HG02798 (cell line): ENCODE measurements around the gene BMERB1.
"Not testable (repeated sequence)": the region's sequence is repeated elsewhere in the genome, so short reads cannot be mapped to it uniquely, and the experiment has no call there.

ENCODE experiments used
- ATAC-seq: cut with Tn5 transposase; IDR thresholded peaks from one replicate; pipeline ENCODE4 v1.9.1; 2021; ENCODE audit warnings: mild to moderate bottlenecking; ENCODE audit not compliant: unreplicated experiment, poor library complexity

The BMERB1 gene

DNA sequence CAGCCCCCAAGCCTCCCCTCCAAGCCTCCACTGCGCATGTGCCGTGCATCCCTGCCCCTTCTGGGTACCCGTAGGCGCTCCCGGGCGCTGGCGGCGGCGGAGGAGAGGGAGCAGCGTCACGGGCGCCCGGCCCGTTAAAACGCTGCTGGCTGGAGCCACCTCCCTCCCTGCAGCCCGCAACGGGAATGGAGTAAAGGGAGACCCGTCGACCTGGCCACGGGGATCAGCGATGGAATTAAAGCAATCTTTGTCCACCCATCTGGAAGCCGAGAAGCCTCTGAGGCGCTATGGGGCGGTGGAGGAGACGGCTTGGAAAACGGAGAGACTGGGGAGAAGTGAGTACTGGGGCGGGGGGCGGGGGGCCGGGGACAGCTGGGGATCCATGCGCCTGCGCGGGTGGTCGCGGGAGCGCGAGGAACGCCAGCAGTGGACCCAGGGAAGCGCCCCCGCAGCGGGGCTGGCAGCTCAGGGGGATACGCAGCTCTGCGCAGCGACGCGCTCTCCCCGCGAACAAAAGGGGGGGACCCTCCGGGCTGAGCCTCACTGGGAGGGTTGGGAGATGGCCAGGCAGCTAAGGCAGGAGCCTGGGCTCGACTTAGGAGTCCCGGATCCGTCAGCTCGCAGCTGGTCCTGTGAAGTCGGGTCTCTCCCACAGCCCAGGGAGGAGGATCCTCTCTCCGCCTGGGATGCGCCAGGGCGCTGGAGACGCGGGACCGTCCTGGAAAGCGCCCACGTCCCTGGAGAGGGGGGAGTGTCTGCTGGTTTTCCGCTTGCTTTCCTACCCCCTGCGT, at the start of gene BMERB1:
BMERB1 (plus strand) TSS at position 164 of the 791 bp plus-strand sequence; CDS start at position 230, 66 bp downstream.
- no peak for ATAC-seq

DNA sequence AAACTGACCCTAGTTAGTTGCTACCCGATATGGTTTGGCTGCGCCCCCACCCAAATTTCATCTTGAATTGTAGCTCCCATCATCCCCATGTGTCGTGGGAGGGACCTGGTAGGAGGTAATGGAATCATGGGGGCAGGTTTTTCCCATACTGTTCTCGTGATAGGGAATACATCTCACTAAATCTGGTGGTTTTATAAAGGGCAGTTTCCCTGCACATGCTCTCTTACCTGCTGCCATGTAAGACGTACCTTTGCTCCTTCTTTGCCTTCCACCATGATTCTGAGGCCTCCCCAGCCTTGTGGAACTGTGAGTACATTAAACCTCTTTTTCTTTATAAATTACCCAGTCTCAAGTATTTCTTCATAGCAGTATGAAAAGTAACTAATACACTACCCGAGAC, 46.3 kb upstream of the BMERB1 start:
- ATAC-seq = not testable (repeated sequence)

DNA sequence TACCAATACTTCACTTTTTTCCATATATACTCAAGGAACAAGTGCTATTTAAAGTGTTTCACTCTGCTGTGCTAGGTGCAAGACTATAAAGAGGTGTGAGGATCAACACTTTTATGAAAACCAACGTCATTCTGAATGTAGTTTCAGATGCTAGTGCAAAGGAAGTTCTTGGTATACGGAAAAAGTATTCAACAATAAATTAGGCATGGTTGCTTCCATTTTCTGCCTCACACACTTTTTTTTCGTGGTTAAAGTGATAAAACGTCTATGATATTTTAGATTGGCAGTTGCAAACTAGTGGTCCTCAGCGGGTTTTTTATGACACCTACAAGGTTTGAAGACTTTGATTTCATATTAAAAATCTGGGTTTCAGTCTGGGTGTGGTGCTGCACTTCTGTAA, 44.5 kb upstream of the BMERB1 start:
- ATAC-seq = not testable (repeated sequence)

DNA sequence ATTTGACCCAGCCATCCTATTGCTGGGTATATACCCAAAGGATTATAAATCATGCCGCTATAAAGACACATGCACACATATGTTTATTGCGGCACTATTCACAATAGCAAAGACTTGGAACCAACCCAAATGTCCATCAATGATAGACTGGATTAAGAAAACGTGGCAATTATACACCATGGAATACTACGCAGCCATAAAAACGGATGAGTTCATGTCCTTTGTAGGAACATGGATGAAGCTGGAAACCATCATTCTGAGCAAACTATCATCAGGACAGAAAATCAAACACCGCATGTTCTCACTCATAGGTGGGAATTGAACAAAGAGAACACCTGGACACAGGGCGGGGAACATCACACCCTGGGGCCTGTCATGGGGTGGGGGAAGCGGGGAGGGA, 41.4 kb upstream of the BMERB1 start:
- ATAC-seq = not testable (repeated sequence)

DNA sequence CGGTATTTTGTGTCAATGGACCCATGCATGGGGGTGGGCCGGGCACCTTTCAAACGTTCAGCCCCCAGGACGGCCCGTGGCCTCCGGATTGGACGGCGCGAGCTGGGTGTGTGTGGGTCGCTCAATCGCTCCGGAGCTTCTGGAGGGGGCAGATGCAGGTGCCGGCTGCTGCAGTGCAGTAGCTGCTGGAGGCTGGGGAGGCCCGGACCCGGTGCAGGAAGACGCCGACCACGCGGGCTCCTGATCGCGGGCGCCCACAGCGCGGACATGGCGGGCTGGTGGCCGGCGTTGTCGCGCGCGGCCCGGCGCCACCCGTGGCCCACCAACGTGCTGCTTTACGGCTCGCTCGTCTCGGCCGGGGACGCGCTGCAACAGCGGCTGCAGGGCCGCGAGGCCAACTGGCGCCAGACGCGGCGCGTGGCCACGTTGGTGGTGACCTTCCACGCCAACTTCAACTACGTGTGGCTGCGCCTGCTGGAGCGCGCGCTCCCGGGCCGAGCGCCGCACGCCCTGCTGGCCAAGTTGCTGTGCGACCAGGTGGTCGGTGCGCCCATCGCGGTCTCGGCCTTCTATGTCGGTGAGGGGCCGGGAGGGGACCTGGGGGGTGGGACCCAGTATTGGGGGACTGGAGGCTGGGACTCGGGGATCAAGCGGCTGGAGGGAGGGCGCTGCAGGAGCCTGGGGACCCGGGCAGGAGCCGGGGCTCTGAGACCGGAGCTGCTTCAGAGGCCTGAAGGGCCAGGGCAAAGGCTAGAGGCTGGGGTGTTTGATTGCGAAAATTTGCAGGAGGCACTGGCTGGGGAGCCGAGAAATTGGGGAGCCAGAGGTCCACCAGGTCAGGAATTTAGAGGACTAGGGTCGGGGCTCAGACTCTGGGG, 38.5 kb upstream of the BMERB1 start, which contains the start of gene MPV17L:
MPV17L (plus strand) TSS at position 124 of the 878 bp plus-strand sequence; CDS start at position 268, 144 bp downstream.
- ATAC-seq = not testable (repeated sequence)

DNA sequence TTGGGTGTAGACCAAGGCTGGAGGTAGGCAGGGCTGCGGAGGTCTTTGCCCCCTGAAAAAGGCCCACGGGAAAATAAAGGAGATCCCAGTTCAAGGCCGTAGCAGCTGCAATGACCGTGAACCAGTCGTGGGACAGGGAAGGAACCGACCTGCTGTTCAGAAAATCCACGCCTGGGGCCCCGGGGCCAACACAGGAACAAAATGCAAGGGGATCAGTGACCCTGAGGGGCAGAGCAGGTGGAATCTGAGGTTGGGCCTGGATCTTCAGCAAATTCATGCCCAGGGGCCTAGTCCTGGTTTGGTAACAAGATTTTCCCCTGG, 37.9 kb upstream of the BMERB1 start:
- ATAC-seq = not testable (repeated sequence)

DNA sequence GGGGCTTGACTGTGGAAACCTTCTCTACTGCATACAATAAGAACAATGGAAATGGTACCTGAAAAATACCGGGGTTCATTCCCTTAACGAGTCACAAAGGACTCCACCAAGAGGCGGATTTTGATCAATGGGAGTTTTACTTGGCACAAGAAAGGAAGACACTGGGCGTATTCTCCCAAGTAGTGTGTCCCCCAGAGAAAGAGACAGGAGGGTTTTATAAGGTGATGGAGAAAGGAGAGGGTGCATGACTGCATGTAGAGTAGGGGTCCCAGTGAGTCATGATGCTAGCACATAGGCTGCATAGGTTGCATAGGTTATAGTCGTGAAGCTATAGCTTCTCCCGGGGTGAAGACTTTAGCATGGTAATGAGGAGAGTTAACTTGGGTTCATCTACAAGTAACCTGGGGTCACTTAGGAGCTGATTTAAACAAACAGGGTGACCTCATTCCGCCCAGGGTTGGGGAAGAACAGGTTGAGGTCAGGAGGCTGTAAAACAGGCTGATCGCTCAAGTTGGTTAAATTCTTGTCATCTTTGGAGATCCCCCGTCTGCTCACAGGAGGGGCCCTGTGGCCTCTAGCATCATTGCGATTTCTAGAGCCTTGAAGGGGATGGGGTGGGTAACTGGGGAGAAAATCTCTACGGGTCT, 37.3 kb upstream of the BMERB1 start:
- no peak for ATAC-seq

DNA sequence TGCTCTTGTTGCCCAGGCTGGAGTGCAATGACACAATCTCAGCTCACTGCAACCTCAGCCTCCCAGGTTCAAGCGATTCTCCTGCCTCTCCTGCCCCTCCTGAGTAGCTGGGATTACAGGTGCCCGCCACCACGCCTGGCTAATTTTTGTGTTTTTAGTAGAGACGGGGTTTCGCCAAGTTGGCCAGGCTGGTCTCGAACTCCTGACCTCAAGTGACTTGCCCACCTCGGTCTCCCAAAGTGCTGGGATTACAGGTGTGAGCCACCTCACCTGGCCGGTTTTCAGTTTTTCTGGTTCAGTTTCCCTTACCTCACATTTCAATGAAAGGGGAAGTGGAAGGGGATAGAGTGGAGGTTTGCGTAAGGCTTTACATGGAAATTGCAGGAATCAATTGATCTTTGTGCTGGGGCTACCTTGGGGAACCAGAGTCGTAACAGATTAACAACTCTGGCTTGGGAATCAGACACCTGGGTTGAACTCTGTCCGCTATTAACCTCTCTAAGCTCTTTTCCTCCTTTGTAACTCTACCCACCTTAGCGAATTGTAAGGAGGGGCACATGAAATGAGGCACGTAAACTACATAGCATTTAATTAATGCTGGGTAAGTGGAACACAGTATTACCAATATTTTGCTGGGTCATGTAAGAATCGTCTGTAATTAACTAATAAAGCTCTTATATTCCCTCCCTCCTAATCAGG, 35.6 kb upstream of the BMERB1 start:
- no peak for ATAC-seq

DNA sequence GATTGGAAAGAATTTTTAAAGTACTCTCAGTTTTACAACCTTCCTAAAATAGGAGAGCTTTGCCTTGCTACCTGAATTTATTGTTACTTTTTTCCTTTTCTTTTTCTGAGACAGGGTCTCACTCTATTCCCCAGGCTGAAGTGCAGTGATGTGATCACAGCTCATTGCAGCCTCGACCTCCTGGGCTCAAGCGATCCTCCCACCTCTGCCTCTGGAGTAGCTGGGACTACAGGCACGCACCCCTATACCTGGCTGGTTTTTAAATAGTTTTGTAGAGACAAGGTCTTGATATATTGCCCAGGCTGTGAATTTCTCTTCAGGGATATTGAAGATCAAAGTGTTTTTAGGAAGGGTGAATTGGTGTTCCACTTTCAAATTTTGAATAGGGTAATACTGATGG, 35.1 kb upstream of the BMERB1 start:
- ATAC-seq = no peak

DNA sequence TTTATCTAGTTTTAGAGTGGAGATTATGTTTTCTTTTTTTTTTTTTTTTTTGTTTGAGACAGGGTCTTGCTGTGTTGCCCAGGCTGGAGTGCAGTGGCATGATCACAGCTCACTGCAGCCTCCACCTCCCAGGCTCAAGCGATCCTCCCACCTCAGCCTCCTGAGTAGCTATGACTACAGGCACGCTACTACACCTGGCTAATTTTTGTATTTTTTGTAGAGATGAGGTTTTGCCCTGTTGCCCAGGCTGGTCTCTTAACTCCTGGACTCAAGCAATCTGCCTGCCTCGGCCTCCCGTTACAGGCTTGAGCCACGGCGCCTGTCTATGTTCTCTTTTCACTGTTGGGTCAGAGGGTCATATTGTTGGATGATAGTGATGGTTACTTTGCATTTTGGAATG, 34.1 kb upstream of the BMERB1 start:
- ATAC-seq = not testable (repeated sequence)

DNA sequence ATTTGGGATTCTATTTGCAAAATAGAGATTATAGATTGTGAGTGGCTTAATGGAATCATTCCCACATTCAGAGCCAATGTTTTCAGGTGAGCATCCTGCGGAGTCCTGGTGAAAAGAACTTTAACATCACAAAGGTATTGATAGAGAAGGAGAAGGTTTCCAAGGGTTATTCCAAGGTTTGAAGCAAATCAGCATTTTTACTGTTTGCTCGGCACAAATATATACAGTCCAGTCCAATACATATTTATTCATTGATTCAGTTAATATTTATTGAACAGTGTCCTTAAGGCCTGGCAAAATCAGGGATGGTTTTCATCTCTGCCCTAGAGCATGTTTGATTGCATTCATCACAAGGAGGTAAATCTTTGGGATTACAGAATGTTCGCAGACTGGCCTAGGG, 32.4 kb upstream of the BMERB1 start:
- no peak for ATAC-seq

DNA sequence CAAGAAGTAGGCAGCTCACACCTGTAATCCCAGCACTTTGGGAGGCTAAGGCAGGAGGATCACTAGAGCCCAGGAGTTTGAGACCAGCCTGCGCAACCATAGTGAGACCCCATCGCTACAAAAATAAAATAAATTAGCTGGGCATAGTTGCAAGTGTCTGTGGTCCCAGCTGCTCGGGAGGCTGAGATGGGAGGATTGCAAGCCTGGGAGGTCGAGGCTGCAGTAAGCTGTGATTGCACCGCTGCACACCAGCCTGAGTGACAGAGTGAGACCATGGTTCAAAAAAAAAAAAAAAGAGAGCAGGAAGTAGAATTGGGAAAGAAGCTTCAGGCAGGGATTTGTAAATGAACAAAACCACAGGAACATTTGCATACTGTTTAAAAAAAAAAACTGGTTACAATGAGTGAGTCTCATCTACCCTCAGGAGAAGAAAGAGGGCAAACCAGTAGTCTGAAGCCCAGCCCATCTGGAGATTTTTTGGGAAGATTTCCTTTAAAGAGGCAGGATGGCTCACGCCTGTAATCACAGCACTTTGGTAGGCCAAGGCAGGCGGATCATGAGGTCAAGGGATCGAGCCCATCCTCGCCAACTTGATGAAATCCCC, 30.9 kb upstream of the BMERB1 start:
- ATAC-seq = no peak

DNA sequence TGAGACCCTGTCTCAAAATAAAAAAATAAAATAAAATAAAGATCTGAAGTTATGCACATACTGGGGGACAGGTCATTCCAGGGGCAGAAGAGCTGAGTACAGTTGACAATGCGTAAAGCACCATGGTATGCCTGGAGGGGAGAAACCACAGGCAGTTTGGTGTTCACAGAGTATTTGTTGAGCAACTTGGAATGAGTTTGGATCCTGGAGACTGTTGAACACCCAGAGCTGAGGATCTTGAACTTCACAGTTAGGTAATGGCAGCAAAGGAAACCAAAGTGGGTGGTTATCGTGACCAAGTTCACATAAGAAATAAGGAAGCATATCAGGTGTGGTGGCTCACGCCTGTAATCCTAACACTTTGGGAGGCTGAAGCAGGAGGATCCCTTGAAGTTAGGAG, 30.3 kb upstream of the BMERB1 start:
- not testable (repeated sequence) for ATAC-seq

DNA sequence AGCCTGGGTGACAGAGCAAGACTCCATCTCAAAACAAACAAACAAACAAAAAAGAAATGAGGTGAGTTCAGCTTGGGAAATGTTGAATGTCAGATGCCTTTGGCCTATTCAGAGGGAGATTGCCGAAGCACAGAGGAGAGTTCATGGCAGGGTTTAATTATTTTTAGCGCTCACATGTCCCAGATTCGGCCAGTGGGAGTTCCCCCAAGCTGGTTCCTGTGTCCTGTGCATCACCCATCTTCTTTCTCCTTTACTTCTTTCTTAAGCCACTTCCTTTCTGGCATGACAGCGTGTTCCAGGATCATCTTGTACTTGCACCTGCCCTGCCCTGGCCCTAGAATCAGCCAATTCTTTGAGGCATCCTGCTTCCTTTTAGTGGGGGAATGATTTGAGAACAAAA, 29.6 kb upstream of the BMERB1 start:
- no peak for ATAC-seq

DNA sequence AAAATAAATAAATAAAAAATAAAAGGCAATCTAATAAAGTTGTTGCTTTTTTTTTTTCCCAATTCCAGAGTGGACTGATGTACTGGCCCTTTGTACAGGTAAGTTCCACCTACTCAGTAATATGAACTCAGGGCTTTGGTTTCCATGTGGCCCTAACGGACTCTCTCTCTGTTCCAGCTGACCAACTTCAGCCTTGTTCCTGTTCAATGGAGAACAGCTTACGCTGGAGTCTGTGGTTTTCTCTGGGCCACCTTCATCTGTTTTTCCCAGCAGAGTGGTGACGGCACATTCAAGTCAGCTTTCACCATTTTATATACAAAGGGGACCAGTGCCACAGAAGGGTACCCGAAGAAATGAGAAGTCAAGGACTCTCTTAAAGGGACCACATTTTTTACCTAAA, 26.6 kb upstream of the BMERB1 start:
- ATAC-seq = not testable (repeated sequence)

DNA sequence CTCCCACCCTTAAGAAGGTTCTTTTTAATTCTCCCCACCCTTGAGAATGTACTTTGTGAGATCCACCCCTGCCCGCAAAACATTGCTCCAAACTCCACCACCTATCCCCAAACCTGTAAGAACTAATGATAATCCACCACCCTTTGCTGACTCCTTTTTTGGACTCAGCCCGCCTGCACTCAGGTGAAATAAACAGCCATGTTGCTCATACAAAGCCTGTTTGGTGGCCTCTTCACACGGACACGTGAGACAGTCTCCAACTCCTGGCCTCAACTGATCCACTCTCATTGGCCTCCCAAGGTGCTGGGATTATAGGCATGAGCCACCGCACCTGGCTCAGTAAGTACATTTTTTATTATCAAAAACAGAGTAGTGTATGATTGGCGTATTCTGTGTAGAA, 24.9 kb upstream of the BMERB1 start:
- not testable (repeated sequence) for ATAC-seq

DNA sequence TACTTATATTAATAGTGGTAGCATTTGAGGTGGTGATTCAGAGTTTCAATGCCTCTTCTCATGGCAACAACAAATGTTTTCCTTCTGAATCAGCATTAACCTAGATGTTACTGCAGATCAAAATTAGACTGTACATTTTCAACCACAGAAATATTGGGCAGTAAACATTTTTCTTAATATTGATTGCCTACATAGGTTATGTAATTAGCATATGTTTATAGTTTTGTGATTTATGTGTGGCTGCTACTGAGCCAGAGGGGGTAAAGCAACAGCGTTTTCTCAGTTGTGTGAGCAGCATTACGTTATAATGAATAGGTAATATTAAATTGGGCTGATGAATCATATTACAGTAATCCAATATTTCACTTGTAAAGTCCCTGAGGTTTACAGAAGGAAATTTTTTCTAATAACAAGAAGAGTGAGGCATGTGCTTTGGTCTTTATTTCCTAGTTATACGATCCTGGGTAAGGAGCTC, 18.8 kb upstream of the BMERB1 start:
- no peak for ATAC-seq

DNA sequence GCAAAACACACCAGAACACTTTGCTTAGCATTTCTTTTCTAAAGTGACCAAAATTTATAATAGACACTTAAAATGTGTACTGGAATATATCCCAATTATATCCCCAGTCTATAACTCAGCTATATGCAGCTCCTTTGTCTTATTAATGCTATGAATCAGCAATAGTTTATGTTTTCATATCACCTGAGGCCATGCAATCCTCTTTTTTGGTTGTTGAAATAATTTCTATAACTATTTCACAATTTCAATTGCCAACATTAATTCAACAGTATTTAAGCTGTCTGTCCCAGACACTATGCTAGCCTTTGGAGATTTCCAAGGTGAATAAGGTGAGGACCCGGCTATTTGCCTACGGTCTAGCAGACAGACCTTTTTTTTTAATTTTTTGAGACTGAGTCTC, 17.2 kb upstream of the BMERB1 start:
- ATAC-seq = no peak

DNA sequence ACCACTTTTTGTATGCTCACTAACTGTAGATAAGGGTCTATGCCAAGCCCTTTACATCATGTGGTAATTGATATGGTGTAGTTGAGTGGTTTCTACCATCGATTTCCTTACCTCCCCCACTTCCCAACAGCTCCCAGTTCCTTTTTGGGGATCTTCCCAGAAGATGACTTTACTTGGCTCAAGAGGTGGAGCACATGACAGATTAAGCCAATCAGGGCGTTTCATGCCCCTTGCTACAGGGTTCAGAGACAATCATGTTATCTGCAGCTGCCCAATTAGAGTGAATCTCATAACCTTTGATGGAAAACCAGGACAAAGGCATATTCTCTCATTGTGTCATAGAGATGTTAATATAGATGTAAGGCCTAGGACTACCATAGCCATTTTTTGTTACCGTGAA, 16.2 kb upstream of the BMERB1 start:
- ATAC-seq = no peak

DNA sequence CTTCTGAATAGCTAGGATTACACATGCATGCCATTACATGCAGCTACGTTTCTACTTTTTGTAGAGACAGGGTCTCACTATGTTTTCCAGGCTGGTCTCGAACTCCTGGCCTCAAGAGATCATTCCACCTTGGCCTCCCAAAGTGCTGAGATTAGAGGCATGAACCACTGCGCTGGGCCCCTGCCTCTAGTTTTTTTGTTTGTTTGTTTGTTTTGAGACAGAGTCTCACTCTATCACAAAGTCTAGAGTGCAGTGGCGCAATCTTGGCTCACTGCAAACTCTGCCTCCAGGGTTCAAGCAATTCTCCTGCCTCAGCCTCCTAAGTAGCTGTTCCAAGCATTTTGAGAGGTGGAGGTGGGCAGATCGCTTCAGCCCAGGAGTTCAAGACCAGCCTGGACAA, 12.7 kb upstream of the BMERB1 start:
- not testable (repeated sequence) for ATAC-seq
